ENCODE measurements around the gene TBC1D10A.

The TBC1D10A gene

GRCh38 chr22:30301995-30302809 is 24.5 kb downstream of the TBC1D10A start:
- DNase-seq (ENCODE audit: low read depth in 2 of 2) = no peak

- DNase-seq (ENCODE audit: low read depth in 2 of 2) = no peak
Observed at GRCh38 chr22:30299322-30299721, 27.4 kb downstream of the TBC1D10A start.

GRCh38 chr22:30297991-30298701 is 28.6 kb downstream of the TBC1D10A start:
- DNase-seq (ENCODE audit: low read depth in 2 of 2) = no peak

- no peak for DNase-seq (ENCODE audit: low read depth in 2 of 2)
Observed at GRCh38 chr22:30297276-30297990, 29.3 kb downstream of the TBC1D10A start.

- no peak for DNase-seq (ENCODE audit: low read depth in 2 of 2)
Observed at GRCh38 chr22:30296833-30297232, 29.9 kb downstream of the TBC1D10A start.

- DNase-seq (ENCODE audit: low read depth in 2 of 2) = no peak
Observed at GRCh38 chr22:30296324-30296723, 30.4 kb downstream of the TBC1D10A start.

GRCh38 chr22:30295576-30295975 is 31.2 kb downstream of the TBC1D10A start:
- no peak for DNase-seq (ENCODE audit: low read depth in 2 of 2)

- no peak for DNase-seq (ENCODE audit: low read depth in 2 of 2)
Observed at GRCh38 chr22:30294830-30295229, 31.9 kb downstream of the TBC1D10A start.

GRCh38 chr22:30294066-30294465 is 32.7 kb downstream of the TBC1D10A start:
- no peak for DNase-seq (ENCODE audit: low read depth in 2 of 2)

- DNase-seq (ENCODE audit: low read depth in 2 of 2) = no peak
Observed at GRCh38 chr22:30293026-30293425, 33.7 kb downstream of the TBC1D10A start.

GRCh38 chr22:30292069-30292970 is 34.4 kb downstream of the TBC1D10A start:
- DNase-seq (ENCODE audit: low read depth in 2 of 2) = no peak

GRCh38 chr22:30291058-30291892 is 35.5 kb downstream of the TBC1D10A start:
- no peak for DNase-seq (ENCODE audit: low read depth in 2 of 2)

GRCh38 chr22:30290342-30291057 is 36.2 kb downstream of the TBC1D10A start:
- no peak for DNase-seq (ENCODE audit: low read depth in 2 of 2)

GRCh38 chr22:30289980-30290313 is 36.8 kb downstream of the TBC1D10A start:
- no peak for DNase-seq (ENCODE audit: low read depth in 2 of 2)

GRCh38 chr22:30289141-30289979 is 37.4 kb downstream of the TBC1D10A start, which contains the start of gene CASTOR1:
TSS of gene CASTOR1 (minus strand) at chr22:30289505. CDS start at chr22:30289497, 8 bp downstream.
- DNase-seq (ENCODE audit: low read depth in 2 of 2) = peak; percentile 88 to 92

- no peak for DNase-seq (ENCODE audit: low read depth in 2 of 2)
Observed at GRCh38 chr22:30288419-30289140, 38.2 kb downstream of the TBC1D10A start.

GRCh38 chr22:30287648-30288418 is 38.9 kb downstream of the TBC1D10A start:
- DNase-seq (ENCODE audit: low read depth in 2 of 2) = peak; percentile 82 to 90

Data from activated CD4-positive, alpha-beta T cell treated with anti-CD3 and anti-CD28 coated beads for 24 hours (primary cell).